ENCODE results near the gene TOP3B.

The TOP3B gene

GRCh38 chr22:21961127-21961867 lies 21.3 kb downstream of the TOP3B start:
- no peak for FAIRE-seq

GRCh38 chr22:21960200-21961126 lies 22.1 kb downstream of the TOP3B start:
- no peak for FAIRE-seq

- FAIRE-seq, result no peak
Measured at GRCh38 chr22:21959274-21960074, 23.1 kb downstream of the TOP3B start.

GRCh38 chr22:21958360-21959273 lies 24.0 kb downstream of the TOP3B start:
- no peak for FAIRE-seq

- no peak for FAIRE-seq
Measured at GRCh38 chr22:21952586-21953571, 29.7 kb downstream of the TOP3B start, which contains the start of gene PPM1F. Gene PPM1F, minus strand, starts transcription at chr22:21952848. Its CDS starts 6,800 bp downstream, at chr22:21946048.

GRCh38 chr22:21951931-21952465 lies 30.6 kb downstream of the TOP3B start:
- no peak for FAIRE-seq

GRCh38 chr22:21951062-21951461 lies 31.5 kb downstream of the TOP3B start:
- FAIRE-seq, result no peak

GRCh38 chr22:21949948-21950347 lies 32.6 kb downstream of the TOP3B start:
- FAIRE-seq, result no peak

- no peak for FAIRE-seq
Measured at GRCh38 chr22:21949569-21949918, 33.0 kb downstream of the TOP3B start.

GRCh38 chr22:21948824-21949568 lies 33.6 kb downstream of the TOP3B start:
- FAIRE-seq, result no peak

- FAIRE-seq, result no peak
Measured at GRCh38 chr22:21948390-21948789, 34.2 kb downstream of the TOP3B start.

- FAIRE-seq, result peak; percentile 27
Measured at GRCh38 chr22:21947040-21948014, 35.3 kb downstream of the TOP3B start.

GRCh38 chr22:21946262-21946925 lies 36.2 kb downstream of the TOP3B start:
- no peak for FAIRE-seq

GRCh38 chr22:21945453-21946261 lies 36.9 kb downstream of the TOP3B start:
- no peak for FAIRE-seq

- no peak for FAIRE-seq
Measured at GRCh38 chr22:21944871-21945270, 37.7 kb downstream of the TOP3B start.

- no peak for FAIRE-seq
Measured at GRCh38 chr22:21943571-21944448, 38.8 kb downstream of the TOP3B start.

Data from G401.6 (cell line).